ENCODE data around the gene IL1RL1. TPM values are rescaled to one million over a fixed set of nuclear protein-coding genes. Genes with fewer than 3 reads are reported as not detected.

The IL1RL1 gene
- total RNA-seq, 4 donors from 2014 or later: 0.45 to 10.9 (median 5.8) TPM

DNA sequence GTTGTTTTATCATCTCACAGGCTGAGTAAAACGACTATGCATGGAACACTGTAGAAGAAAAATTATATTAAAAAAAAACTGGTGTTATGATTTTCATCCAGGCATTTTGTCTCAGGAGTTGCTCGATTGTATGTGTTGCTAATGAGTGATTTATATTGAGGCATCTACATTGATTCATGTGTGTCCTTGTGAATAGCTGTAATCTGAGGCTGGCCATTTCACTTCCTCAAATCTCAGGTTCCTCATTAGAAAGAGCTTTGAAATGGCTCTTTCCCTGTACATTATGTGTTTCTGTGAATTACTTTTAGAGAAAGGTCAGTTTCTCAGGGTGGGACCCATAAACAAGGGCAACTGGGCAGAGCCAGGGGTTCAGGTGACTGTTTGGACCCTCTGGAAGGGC is 46.6 kb downstream of the IL1RL1 start:
- TF ChIP-seq, protein P1, sequence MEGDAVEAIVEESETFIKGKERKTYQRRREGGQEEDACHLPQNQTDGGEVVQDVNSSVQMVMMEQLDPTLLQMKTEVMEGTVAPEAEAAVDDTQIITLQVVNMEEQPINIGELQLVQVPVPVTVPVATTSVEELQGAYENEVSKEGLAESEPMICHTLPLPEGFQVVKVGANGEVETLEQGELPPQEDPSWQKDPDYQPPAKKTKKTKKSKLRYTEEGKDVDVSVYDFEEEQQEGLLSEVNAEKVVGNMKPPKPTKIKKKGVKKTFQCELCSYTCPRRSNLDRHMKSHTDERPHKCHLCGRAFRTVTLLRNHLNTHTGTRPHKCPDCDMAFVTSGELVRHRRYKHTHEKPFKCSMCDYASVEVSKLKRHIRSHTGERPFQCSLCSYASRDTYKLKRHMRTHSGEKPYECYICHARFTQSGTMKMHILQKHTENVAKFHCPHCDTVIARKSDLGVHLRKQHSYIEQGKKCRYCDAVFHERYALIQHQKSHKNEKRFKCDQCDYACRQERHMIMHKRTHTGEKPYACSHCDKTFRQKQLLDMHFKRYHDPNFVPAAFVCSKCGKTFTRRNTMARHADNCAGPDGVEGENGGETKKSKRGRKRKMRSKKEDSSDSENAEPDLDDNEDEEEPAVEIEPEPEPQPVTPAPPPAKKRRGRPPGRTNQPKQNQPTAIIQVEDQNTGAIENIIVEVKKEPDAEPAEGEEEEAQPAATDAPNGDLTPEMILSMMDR (IDR thresholded peaks at IDR 0.05): no peak
- TF ChIP-seq POLR2A (IDR thresholded peaks at IDR 0.05): no peak

DNA sequence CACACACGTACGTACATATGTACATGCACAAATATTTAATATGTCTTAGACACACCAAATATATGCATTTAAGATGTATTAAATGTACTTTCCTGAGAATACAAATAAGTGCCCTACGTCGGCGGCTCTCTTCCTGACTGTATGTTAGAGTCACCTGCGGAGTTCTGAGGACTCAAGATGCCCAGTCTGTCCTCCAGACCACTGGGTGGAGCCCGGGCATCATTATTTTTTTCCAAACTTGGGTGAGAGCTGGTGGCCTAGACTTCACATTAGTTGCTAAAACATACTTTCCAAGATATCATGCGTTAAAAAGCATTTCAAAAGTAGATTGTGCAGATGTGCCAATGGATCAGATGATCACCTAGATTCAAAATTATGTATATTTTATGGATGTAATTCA is 47.1 kb downstream of the IL1RL1 start:
- Histone ChIP-seq H3K36me3 (peaks cover 0 to 6% (median 0%) of the 10 kb centered on the region in 3 donors), H3K27ac (no peak overlapping the region), H3K4me3 (peak overlapping the region in 1 of 4 donors; percentile 74), H3K9me3 (no peaks in the 10 kb centered on the region), H3K27me3 (no peaks in the 10 kb centered on the region), H3K4me1 (peaks cover 0 to 33% (median 0%) of the 10 kb centered on the region in 3 donors)
- 89 to 91% methylated on average over 8 of the region's 8 CpGs for WGBS, 2 donors
- intact Hi-C loops (cut with DNase I): no loop called here
- no peak for DNase-seq
- TF ChIP-seq POLR2A (IDR thresholded peaks at IDR 0.05): no peak
- TF ChIP-seq, protein P1 (IDR thresholded peaks at IDR 0.05): no peak

More for the DNA sequence above, 46.6 kb downstream of the IL1RL1 start:
- peaks cover 0 to under 1% (median 0%) of the 10 kb centered on the region in 3 donors for H3K36me3 ChIP-seq
- 58 to 68% methylated on average over 2 of the region's 2 CpGs for WGBS, 2 donors
- no peaks in the 10 kb centered on the region for H3K9me3 ChIP-seq
- H3K27me3 ChIP-seq: no peaks in the 10 kb centered on the region
- DNase-seq: no peak
- intact Hi-C loops (cut with DNase I): no loop called here
- peaks cover 0 to 33% (median 0%) of the 10 kb centered on the region in 3 donors for H3K4me1 ChIP-seq
- peak overlapping the region in 2 of 4 donors; percentile 69 to 74 for H3K4me3 ChIP-seq
- no peak overlapping the region for H3K27ac ChIP-seq

DNA sequence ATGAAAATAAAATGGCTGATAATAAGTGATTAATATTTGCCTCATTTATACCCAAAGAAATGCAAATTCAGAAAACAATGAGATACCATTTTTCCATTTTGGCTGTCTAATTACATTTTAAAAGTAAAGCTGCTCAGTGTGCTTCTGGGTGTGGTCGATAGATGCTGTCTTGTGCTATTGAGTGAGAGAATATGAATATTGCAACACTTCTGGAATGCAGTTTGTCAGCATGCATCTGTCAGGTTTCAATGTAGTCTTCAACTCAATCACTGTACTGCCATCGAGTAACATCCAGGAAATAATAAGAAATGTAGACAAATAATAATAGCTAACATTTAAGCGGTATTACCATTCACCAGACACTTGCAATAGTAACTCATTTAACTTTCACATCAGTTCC is 48.2 kb downstream of the IL1RL1 start:
- no peak for DNase-seq
- intact Hi-C loops (cut with DNase I): no loop called here
- no peak for TF ChIP-seq POLR2A (IDR thresholded peaks at IDR 0.05)
- TF ChIP-seq, protein P1 (IDR thresholded peaks at IDR 0.05): no peak

DNA sequence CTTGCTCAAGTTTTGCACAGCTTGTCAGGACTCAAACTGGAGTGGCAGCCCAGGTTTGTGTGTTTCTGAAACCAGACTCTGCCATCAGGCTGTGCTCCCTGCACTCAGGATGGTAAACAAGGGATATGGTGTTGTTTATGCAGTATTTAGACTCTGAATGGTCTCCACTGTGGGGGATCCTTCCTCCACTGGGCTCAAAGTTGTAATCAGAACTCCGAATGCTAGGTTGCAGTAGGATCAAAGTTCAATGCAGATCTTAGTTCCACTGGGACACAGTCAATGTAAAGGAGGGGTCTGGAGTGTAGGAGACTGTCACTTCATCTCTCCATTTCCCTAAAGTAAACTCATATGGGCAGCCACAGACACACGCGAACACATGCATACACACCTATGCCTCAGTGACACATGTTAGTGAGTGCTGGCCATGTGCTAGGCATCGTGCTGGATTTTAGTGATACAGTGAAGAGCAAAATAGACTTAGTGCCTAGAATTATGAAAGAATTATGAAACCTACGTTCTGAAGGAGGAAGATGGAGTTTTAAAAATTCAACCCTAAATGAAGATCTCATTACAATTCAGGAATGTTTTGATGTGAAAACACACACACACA is 50.4 kb downstream of the IL1RL1 start:
- Histone ChIP-seq H3K27me3 (no peaks in the 10 kb centered on the region), H3K9me3 (peaks cover 0 to 17% (median 7%) of the 10 kb centered on the region in 3 donors), H3K4me1 (peaks cover 0 to 14% (median 0%) of the 10 kb centered on the region in 3 donors), H3K36me3 (peaks cover 0 to 22% (median 0%) of the 10 kb centered on the region in 3 donors), H3K27ac (no peak overlapping the region), H3K4me3 (no peak overlapping the region)
- DNase-seq: no peak
- WGBS, 2 donors: 85 to 86% methylated on average over 5 of the region's 5 CpGs
- intact Hi-C loops (cut with DNase I): no loop called here
- TF ChIP-seq POLR2A (IDR thresholded peaks at IDR 0.05): no peak
- TF ChIP-seq, protein P1 (IDR thresholded peaks at IDR 0.05): no peak

More for the DNA sequence above, 48.2 kb downstream of the IL1RL1 start:
- 45 to 51% methylated on average over 3 of the region's 3 CpGs for WGBS, 2 donors
- Histone ChIP-seq H3K27me3 (no peaks in the 10 kb centered on the region), H3K36me3 (peaks cover 0 to 11% (median 0%) of the 10 kb centered on the region in 3 donors), H3K9me3 (no peaks in the 10 kb centered on the region), H3K4me3 (no peak overlapping the region), H3K4me1 (peaks cover 0 to 33% (median 0%) of the 10 kb centered on the region in 3 donors), H3K27ac (no peak overlapping the region)

DNA sequence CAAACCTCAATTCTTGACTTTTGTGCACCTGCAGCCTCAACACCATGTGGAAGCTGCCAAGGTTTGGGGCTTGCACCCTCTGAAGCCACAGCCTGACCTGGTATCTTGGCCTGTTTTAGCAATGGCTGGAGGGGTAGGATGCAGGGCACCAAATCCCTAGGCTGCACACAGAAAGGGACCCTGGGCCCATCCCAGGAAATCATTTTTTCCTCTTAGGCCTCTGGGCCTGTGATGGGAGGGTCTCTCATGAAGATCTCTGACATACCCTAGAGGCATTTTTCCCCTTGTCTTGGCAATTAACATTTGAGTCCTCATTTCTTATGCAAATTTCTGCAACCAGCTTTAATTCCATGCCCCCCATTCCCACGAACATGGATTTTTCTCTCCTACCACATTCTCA is 54.4 kb downstream of the IL1RL1 start:
- Histone ChIP-seq H3K36me3 (peaks cover 0 to 22% (median 0%) of the 10 kb centered on the region in 3 donors), H3K9me3 (peaks cover 0 to 17% (median 7%) of the 10 kb centered on the region in 3 donors), H3K27ac (no peak overlapping the region), H3K4me1 (no peaks in the 10 kb centered on the region), H3K4me3 (no peak overlapping the region), H3K27me3 (no peaks in the 10 kb centered on the region)
- WGBS, 2 donors: 83 to 84% methylated on average over 1 of the region's 1 CpG
- intact Hi-C loops (cut with DNase I): no loop called here
- no peak for DNase-seq
- no peak for TF ChIP-seq POLR2A (IDR thresholded peaks at IDR 0.05)
- TF ChIP-seq, protein P1 (IDR thresholded peaks at IDR 0.05): no peak

Data from esophagus squamous epithelium (tissue), 5 donors.